Measurements from ENCODE around the gene ZNF837. TPM values are rescaled to one million over a fixed set of nuclear protein-coding genes. Genes with fewer than 3 reads are reported as not detected.

ZNF837 gene
- total and polyA plus RNA-seq, 2 of the 13 experiments (the other 11 are each of a cell fraction or from before 2014, with no cell fraction given), result 0.29 to 1.3 TPM

- TF ChIP-seq NR1H2 (CRISPR knock-in tag; IDR thresholded peaks at IDR 0.05; ENCODE audit: borderline replicate concordance, low read depth) (no peak), POLR2AphosphoS5 (IDR thresholded peaks at IDR 0.05; ENCODE audit: low read depth, low read length) (peak; percentile 74), XBP1 (CRISPR knock-in tag; IDR thresholded peaks at IDR 0.05) (no peak), ZBTB34 (CRISPR knock-in tag; IDR thresholded peaks at IDR 0.05) (peak; percentile 44; the same call in 1 of the 2 replicates), TAF15 (IDR thresholded peaks at IDR 0.05; ENCODE audit: low read depth, low read length, poor library complexity, severe bottlenecking) (no peak), ZBTB2 (CRISPR knock-in tag; IDR thresholded peaks at IDR 0.05; ENCODE audit: low read depth) (no peak), ZNF275 (CRISPR knock-in tag; IDR thresholded peaks at IDR 0.05; ENCODE audit: borderline replicate concordance) (no peak), SAP130 (CRISPR knock-in tag; IDR thresholded peaks at IDR 0.05; ENCODE audit: low read depth) (peak; percentile 90), ZNF274 (CRISPR knock-in tag; IDR thresholded peaks at IDR 0.05) (peak; percentile 58; the same call in 1 of the 2 replicates), RFX1 (IDR thresholded peaks at IDR 0.05) (peak; percentile 100), ZNF44 (CRISPR knock-in tag; IDR thresholded peaks at IDR 0.05) (no peak), MTA3 (CRISPR knock-in tag; IDR thresholded peaks at IDR 0.05) (no peak), ZBTB37 (CRISPR knock-in tag; IDR thresholded peaks at IDR 0.05) (no peak), ZKSCAN8 (CRISPR knock-in tag; IDR thresholded peaks at IDR 0.05; ENCODE audit: borderline replicate concordance) (peak; percentile 68; the same call in 1 of the 2 replicates), KLF12 (CRISPR knock-in tag; IDR thresholded peaks at IDR 0.05; ENCODE audit: borderline replicate concordance) (peak; percentile 54; the same call in 1 of the 2 replicates), CENPBD1 (CRISPR knock-in tag; IDR thresholded peaks at IDR 0.05; ENCODE audit: borderline replicate concordance, low read depth) (no peak), PLSCR1 (CRISPR knock-in tag; IDR thresholded peaks at IDR 0.05; ENCODE audit: borderline replicate concordance) (no peak), NFKB2 (CRISPR knock-in tag; IDR thresholded peaks at IDR 0.05; ENCODE audit: borderline replicate concordance) (no peak), ZNF776 (CRISPR knock-in tag; IDR thresholded peaks at IDR 0.05) (no peak), ZNF503 (CRISPR knock-in tag; IDR thresholded peaks at IDR 0.05) (no peak)
Measured at GRCh38 chr19:58400916-58401839, 20.3 kb upstream of the ZNF837 start (continued).
